Cardiac muscle cell (in vitro differentiated cells and primary cell): Measurements from ENCODE around the gene THOC6. TPM values are rescaled to one million over a fixed set of nuclear protein-coding genes. Genes with fewer than 3 reads are reported as not detected.

Source experiments
- DNase-seq, 2 donors: peaks; one replicate each; pipeline versions ENCODE4 v3.0.0 to v3.0.0-alpha.2; 2010 to 2017; ENCODE audit warnings: low read depth in 1 of 2, low spot score in 1 of 2
- H3K27ac ChIP-seq: fragments of 200-600 bp; sonication (generic); 2 replicates; pipeline ENCODE4 v1.5.1; 2016
- H3K27me3 ChIP-seq: fragments of 200-600 bp; sonication (generic); 2 replicates; pipeline ENCODE4 v1.6.0; 2016; ENCODE audit warnings: control low read depth
- H3K36me3 ChIP-seq: fragments of 200-600 bp; sonication (generic); 2 replicates; pipeline ENCODE4 v1.5.1; 2016; ENCODE audit warnings: control low read depth
- H3K4me1 ChIP-seq: fragments of 200-600 bp; sonication (generic); 2 replicates; pipeline ENCODE4 v1.8.1; 2017; ENCODE audit warnings: low read depth, mild to moderate bottlenecking, mixed run types
- H3K4me3 ChIP-seq: fragments of 200-600 bp; sonication (generic); 2 replicates; pipeline ENCODE4 v1.5.1; 2016; ENCODE audit warnings: mild to moderate bottlenecking
- H3K9me3 ChIP-seq: fragments of 200-600 bp; sonication (generic); 2 replicates; pipeline ENCODE4 v1.5.1; 2017; ENCODE audit warnings: low read depth, mild to moderate bottlenecking, control low read depth
- polyA plus RNA-seq: library from polyadenylated mRNA; unstranded; fragments of >200 nt; fragmentation: Nextera tagmentation; extraction: Ambion mirVana; gene quantifications from 2 replicates; pipeline ENCODE4 v1.2.1, GENCODE V29; 2016
- total RNA-seq: library from RNA; depleted of rRNA; stranded (reverse); fragments of >200 nt; gene quantifications from 2 replicates; pipeline ENCODE4 v1.2.3, GENCODE V29; 2016
- TF ChIP-seq, protein P1 (sequence below): IDR thresholded peaks from 2 replicates; pipeline ENCODE4 v1.5.1; 2012; ENCODE audit warnings: low read depth, mild to moderate bottlenecking, low read length

THOC6 gene
- total and polyA plus RNA-seq, 2 experiments from 2014 or later, result 36.9 to 61.3 TPM

DNA sequence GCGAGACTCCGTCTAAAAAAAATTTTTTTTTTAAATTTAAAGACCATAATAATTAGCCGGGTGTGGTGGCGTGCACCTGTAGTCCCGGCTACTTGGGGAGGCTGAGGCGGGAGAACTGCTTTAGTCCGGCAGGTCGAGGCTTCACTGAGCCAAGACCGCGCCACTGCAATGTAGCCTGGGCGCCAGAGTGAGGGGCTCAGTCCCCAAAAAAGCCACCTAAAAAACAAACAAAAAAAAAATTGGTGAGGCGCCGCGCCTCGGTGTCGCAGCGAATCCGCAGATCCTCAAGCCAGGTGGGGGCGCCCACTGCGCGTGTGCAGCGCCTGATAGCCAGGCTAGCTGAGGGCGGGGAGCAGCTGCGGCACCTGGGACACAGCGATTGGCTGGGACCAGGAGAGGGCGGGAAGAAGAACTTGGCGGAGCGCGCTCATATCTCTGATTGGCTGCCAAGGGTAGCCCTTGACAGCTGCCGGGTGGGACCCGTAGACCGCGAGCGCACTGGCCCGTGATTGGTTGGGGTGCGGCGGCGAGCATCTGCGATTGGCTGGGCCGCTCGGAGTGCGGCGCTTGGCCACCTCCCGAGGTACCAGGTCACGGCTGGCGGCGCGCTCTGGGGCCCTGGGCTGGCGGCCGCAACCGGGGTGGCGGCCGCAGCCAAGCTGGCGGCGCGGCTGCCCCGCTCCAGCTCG lies 20.1 kb upstream of the THOC6 start:
- TF ChIP-seq, protein P1, sequence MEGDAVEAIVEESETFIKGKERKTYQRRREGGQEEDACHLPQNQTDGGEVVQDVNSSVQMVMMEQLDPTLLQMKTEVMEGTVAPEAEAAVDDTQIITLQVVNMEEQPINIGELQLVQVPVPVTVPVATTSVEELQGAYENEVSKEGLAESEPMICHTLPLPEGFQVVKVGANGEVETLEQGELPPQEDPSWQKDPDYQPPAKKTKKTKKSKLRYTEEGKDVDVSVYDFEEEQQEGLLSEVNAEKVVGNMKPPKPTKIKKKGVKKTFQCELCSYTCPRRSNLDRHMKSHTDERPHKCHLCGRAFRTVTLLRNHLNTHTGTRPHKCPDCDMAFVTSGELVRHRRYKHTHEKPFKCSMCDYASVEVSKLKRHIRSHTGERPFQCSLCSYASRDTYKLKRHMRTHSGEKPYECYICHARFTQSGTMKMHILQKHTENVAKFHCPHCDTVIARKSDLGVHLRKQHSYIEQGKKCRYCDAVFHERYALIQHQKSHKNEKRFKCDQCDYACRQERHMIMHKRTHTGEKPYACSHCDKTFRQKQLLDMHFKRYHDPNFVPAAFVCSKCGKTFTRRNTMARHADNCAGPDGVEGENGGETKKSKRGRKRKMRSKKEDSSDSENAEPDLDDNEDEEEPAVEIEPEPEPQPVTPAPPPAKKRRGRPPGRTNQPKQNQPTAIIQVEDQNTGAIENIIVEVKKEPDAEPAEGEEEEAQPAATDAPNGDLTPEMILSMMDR, result peak; percentile 42
- Histone ChIP-seq H3K4me1 (peaks cover 35% of the 10 kb centered on the region), H3K36me3 (no peaks in the 10 kb centered on the region), H3K27ac (no peak overlapping the region), H3K9me3 (no peaks in the 10 kb centered on the region), H3K27me3 (no peaks in the 10 kb centered on the region), H3K4me3 (no peak overlapping the region)
- peak; percentile 99 for DNase-seq

DNA sequence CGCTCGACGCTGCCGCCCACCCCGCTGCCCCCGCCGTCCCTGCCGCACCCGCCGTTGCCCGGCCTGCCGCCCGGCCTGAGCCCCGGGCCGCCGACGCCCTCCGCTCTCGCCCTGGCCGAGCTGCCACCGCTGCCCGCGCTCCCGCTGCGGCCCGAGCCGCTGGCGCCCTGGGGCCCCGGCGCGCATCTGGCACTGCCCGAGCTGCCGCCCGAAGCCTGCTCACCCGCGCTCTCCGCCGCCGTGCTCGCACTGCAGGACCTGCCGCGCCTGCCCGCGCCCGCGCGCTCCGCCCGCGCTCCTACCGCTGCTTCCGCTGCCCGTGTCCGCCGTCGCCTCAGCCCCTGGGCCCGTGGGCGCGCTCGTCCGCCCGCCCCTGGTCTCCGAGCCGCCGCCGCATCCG lies 19.5 kb upstream of the THOC6 start:
- peak overlapping the region; percentile 65 for H3K4me3 ChIP-seq
- no peak overlapping the region for H3K27ac ChIP-seq

DNA sequence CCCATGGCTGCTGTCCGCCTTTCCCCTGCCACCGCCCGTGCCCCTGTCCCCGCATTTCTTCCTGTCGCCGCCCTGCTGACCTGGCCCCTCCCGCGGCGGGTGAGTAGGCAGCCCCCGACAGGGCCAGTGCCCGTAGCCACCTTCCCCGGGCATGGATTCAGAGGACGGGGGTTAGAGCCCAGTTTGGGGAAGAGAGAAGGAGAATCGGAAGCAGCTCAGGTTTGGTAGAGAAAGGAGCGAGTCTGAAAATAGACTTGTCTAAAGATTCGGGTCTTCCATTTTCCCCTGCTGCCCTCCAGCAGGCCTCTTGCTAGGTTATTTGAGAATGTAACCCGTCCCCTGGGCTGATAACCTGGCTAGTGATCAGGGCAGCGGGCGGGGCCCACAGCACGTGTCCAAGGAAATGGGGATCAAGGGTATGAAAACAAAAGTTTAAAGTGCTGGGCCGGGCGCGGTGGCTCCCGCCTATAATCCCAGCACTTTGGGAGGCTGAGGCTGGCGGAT lies 19.0 kb upstream of the THOC6 start:
- TF ChIP-seq, protein P1, result no peak
- no peaks in the 10 kb centered on the region for H3K27me3 ChIP-seq
- peak overlapping the region; percentile 65 for H3K4me3 ChIP-seq
- no peaks in the 10 kb centered on the region for H3K9me3 ChIP-seq
- H3K27ac ChIP-seq, result peak overlapping the region; percentile 96
- DNase-seq, result peak in 1 of 2 donors; percentile 79
- peaks cover 46% of the 10 kb centered on the region for H3K4me1 ChIP-seq
- no peaks in the 10 kb centered on the region for H3K36me3 ChIP-seq

More for the DNA sequence above, 19.5 kb upstream of the THOC6 start:
- peak in 1 of 2 donors; percentile 64 for DNase-seq
- Histone ChIP-seq H3K4me1 (peaks cover 41% of the 10 kb centered on the region), H3K36me3 (no peaks in the 10 kb centered on the region), H3K9me3 (no peaks in the 10 kb centered on the region), H3K27me3 (no peaks in the 10 kb centered on the region)
- TF ChIP-seq, protein P1, result no peak

DNA sequence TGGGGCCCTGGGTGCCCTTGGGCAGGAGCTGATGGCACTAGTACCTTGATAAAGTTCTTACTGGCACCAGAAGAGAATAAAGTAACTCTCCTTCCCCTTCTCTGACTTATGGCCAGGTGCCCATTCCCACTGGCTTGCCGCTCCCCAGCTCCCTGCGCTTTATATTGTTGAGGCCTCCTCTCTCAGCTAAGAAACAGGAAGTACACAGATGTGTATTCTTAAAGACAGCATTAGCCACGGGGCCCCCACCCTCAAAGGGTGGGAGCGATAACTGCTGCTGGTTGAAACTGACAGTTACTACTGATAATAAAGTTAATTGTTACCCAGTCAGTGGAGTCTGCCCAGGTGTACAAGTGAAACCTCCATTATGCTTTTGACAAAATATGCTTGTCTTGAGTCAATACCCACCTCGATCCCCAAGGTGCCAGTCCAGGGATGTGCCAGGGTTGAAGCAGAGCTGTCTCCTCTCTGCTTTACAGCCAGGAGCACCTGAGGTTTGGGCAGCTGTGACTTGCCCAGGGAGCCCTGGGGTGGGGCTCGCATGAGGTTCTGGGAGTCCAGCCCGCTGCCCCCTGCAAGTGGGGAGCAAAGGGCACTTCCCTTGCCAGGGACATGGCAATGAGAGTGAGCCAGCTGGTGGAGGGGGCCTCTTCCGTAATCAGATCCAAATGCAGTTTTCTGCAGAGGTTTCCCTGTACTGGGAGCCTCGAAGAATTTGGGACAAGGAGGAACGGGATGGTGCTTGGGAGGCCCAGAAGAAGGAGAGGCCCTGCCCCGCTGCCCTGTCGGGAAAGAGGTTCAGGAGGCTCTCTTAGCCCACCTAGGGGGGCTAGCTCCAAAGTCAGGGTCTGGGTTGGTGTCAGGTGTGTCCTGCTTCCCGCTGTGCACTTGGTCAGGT lies 16.5 kb upstream of the THOC6 start:
- TF ChIP-seq, protein P1, result no peak
- Histone ChIP-seq H3K27ac (peak overlapping the region; percentile 96), H3K4me3 (no peak overlapping the region), H3K4me1 (peaks cover 61% of the 10 kb centered on the region), H3K36me3 (no peaks in the 10 kb centered on the region), H3K27me3 (no peaks in the 10 kb centered on the region), H3K9me3 (no peaks in the 10 kb centered on the region)
- no peak for DNase-seq

DNA sequence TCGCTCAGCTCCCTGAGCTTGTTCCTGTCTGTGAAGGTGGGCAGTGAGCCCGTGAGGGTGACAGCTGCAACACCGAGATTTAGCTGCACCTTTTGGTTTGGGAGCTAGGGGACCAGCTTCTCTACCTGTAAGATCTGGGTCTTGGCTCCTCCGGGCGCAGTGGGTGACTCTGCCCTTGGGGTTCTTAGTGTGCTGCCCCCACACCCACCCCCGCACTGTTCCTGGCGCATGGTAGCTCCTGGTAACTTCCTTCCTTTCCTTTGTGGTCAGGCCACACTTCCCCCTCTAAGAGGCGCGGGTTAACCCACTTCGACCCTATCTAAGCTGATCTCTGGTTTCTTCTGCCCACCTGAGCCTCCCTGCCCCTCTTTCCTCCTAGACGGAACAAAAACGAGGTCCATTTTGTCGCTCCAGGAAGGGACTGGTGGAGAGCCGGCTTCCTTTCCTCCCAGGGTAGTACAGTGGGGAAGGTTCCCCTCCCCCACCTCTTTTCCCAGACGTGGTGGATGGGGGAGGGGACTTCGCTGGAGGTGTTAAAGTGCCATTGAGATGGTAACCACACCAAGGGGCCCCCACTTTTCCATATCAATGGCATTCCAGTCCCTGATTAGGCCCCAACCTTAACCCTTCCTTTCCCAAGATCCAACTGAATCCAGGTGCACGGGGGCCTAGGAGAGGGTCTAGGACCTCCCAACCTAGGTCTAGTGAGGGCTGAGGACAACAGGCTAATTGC lies 15.7 kb upstream of the THOC6 start:
- Histone ChIP-seq H3K9me3 (no peaks in the 10 kb centered on the region), H3K36me3 (no peaks in the 10 kb centered on the region), H3K4me1 (peaks cover 67% of the 10 kb centered on the region), H3K27me3 (no peaks in the 10 kb centered on the region), H3K27ac (peak overlapping the region; percentile 96), H3K4me3 (no peak overlapping the region)
- DNase-seq, result peak in 1 of 2 donors; percentile 91
- TF ChIP-seq, protein P1, result no peak
